HG03159 (cell line): ENCODE data around the gene TOE1.
A peak's percentile ranks its signal among the peaks of the same experiment; 100 is the strongest.
"Not testable (repeated sequence)": the region's sequence is repeated elsewhere in the genome, so short reads cannot be mapped to it uniquely, and the experiment has no call there.

Experiments
- ATAC-seq: cut with Tn5 transposase; IDR thresholded peaks from one replicate; pipeline ENCODE4 v1.9.1; 2021; ENCODE audit warnings: mild to moderate bottlenecking, moderate library complexity; ENCODE audit not compliant: unreplicated experiment

TOE1 gene

GRCh38 chr1:45354838-45355237 is 14.9 kb downstream of the TOE1 start:
- ATAC-seq = no peak

DNA sequence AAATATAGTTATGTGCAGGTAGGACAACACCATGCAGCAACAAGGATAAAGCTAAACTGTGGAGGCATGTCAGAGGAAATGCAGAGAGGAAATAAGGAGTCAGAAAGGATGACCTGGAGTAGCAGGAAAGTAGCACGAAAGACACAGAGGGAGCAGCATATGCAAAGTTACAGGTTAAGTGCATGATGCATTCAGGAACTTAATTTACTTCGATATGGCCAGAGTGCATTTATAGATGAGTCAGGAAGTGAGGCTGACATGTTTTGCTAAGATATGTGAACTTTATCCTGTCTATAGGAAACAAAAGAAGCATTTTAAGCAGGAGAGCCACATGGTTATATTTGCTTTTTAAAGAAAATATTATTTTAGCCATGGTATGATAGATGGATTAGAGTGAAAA is 15.7 kb downstream of the TOE1 start:
- ATAC-seq = no peak

DNA sequence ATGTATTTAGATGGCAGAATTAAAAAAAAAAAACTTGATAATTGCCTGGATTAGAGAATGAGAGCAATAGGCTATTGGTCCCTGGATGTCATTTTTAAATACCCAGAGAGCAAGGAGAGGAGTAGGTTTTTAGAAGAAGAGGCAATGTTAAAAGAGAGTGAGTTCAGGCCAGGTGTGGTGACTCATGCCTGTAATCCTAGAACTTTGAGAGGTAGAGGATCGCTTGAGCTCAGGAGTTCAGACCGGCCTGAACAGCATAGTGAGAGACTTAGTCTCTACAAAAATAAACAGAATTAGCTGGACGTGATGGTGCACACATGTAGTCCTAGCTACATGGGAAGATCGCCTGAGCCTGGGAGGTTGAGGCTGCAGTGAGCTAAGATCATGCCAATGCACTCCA is 16.2 kb downstream of the TOE1 start:
- ATAC-seq = no peak

GRCh38 chr1:45359882-45360513 is 20.0 kb downstream of the TOE1 start:
- no peak for ATAC-seq

DNA sequence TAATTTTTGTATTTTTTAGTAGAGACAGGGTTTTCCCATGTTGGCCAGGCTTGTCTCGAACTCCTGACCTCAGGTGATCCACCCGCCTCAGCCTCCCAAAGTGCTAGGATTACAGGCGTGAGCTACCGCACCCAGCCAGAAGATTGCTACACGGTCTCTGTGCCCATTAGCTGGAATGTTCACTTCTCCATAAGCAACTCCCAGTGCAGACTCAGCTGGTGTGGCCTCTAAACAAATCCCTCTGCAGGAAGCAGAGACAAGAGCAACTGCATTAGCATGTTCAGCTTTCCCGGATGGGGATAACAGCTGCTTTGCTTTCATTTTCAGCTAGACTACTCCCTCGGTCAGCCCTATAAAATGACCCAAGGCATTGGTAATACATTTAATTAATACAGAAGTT is 21.0 kb downstream of the TOE1 start:
- not testable (repeated sequence) for ATAC-seq

DNA sequence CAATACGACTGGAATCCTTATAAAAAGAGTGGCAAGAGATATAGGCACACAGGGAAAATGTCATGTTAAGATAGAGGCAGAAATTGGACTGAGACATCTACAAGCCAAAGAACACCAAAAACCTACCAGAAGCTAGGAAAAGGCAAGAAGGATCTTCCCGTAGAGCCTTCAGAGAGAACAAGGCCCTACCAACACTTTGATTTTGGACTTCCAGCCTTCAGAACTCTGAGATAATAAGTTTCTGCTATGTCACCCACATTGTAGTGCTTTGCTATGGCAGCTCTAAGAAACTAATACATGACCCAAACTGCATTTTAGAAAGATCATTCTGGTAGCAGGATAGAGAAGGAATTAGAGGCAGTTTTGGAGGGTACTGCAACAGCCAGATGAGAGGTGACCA is 24.3 kb downstream of the TOE1 start:
- no peak for ATAC-seq

DNA sequence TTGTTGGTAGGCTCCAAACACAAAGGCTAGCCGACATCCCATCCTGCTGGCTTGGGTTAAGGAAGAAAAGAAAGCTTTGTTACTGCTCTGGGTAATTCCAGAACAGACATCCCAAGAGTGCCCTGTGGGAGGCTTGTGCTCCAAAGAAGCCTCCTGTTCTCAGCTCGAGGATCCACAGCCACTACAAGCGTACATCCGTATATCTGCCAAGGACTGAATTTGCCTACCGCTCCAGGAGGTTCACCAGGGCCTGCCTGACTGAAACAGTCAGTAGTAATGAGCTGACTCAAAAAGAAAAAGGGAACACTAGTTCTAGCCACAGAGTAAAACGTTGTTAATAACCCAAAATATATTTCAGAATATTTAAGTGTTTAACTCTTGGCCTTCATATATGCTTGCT is 25.1 kb downstream of the TOE1 start:
- peak; percentile 62 for ATAC-seq

DNA sequence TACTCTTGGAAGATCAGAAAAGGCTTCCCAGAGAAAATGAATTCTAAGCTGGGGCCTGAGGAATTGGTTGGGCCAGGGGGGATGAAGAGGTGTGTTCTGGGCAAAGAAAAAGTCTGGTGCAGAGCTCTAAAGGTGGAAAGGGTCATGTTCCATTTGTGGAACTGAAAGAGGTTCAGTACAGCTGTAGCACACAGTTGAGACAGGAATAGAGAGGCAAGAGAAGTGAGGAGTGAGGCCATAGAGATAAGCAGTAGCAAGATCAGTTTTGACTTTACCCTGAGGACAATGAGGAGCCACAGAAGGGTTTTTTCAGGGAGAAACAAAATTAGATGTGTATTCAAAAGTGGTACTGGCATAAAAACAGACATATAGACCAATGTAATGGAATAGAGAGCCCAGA is 30.6 kb downstream of the TOE1 start:
- no peak for ATAC-seq

GRCh38 chr1:45373573-45373972 is 33.6 kb downstream of the TOE1 start:
- no peak for ATAC-seq

GRCh38 chr1:45375104-45376090 is 35.4 kb downstream of the TOE1 start:
- no peak for ATAC-seq

GRCh38 chr1:45378184-45378583 is 38.2 kb downstream of the TOE1 start:
- ATAC-seq = no peak

DNA sequence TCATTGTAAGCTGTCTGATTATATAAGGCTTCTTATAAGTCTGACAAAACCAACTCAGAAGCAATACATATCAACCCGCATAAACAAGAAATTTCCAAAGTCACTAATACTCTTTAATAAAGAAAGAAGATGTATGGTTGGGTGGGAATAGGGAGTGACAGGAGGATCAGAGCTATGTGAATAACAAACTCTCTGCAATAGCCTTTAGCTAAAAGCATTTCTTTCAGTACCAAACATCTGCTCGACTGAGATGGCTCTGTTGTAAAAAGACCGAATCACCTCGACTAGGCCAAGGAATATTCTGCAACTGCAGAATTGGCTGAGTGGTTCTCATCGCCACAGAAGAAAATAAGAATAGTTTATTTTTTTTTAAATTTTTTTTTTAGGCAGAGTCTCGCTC is 39.6 kb downstream of the TOE1 start:
- ATAC-seq = no peak

- ATAC-seq = no peak
Measured at GRCh38 chr1:45380125-45380524, 40.2 kb downstream of the TOE1 start.

DNA sequence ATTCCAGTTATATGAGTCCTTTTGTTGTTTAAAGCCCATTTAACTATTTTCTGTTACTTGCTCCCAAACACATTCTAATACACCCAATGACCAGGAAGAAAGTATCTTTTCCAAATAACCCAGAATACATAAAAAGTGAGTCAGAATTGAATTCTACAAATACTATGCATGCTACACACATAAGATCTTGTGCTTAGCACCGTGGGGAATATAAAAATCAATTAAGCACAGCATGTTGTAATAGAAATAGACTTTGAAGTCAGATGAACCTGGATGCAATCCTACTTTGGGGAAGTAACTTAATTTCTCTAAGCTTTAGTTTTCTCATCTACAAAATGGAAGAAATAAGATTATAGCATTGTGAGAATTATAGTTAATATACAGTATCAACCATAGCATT is 40.8 kb downstream of the TOE1 start:
- no peak for ATAC-seq

DNA sequence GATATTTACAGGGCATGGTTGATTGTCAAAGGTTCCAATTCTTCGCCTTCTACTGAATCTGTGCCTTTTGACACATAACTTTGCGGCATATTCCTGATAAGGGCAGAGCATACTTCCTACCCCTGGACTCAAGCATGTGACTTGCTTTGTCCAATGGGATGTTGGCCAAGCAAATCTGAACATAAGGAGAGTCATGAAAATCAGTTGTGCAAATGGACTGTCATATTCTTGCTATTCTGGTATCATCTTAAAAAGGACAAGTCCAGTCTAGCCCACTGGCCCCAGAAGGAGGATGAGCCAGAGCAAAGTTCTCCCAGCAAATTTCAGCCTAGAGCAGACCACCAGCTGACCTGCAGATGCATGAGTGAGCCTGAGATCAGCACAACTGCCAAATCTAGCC is 41.3 kb downstream of the TOE1 start:
- ATAC-seq = no peak

DNA sequence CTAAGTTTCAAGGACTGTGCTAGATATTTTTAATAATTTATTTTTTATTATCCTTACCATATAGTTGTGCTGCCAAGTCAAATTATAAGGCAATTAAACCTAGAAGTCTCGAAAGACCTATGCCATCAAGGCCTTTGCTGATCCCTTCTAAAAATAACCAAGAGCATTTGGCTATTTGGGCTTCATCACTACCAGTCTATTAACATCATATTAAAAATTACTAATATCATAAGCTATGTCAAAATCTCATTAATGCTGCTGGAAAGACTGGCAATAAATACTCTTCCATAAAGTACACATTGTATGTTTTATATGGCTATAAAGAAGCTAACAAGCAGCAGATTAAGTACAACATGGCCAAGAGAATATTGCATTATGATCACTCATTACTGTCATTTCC is 43.2 kb downstream of the TOE1 start:
- no peak for ATAC-seq

- not testable (repeated sequence) for ATAC-seq
Measured at GRCh38 chr1:45384213-45384612, 44.2 kb downstream of the TOE1 start.

- no peak for ATAC-seq
Measured at GRCh38 chr1:45385302-45385701, 45.3 kb downstream of the TOE1 start.

- no peak for ATAC-seq
Measured at GRCh38 chr1:45386219-45386618, 46.2 kb downstream of the TOE1 start.
